GM08714 (cell line): ENCODE measurements around the gene TMEM108.

Experiments
- H3K4me3 ChIP-seq: fragments of 200-500 bp; sonication (Bioruptor generic); 2 replicates; pipeline ENCODE4 v1.5.1; 2014; ENCODE audit warnings: mild to moderate bottlenecking, low read length, inconsistent platforms
- ZNF274 ChIP-seq: IDR thresholded peaks from 2 replicates; pipeline ENCODE4 v1.6.1; 2012; ENCODE audit warnings: mild to moderate bottlenecking, low read depth, low read length

Gene TMEM108

DNA sequence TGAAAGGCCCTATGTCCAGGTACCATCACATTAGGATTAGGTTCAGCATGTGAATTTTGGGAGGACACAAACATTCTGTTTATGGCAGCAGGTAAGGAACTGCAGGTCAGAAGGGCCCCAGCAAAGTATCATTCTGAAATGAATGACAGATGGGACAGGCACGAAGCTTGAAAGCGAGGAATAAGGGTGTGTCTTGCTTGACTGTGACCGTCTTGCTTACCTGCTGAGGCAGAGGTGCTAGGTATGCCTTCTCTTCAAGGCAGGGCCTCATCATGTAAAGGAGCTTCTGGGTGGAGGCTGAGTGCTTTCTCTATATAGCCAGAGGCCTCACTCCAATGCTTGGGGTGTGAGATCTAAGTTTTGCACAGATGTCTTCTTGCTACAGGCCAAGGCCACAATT lies 41.4 kb downstream of the TMEM108 start:
- no peak for TF ChIP-seq ZNF274
- no peak overlapping the region for H3K4me3 ChIP-seq

DNA sequence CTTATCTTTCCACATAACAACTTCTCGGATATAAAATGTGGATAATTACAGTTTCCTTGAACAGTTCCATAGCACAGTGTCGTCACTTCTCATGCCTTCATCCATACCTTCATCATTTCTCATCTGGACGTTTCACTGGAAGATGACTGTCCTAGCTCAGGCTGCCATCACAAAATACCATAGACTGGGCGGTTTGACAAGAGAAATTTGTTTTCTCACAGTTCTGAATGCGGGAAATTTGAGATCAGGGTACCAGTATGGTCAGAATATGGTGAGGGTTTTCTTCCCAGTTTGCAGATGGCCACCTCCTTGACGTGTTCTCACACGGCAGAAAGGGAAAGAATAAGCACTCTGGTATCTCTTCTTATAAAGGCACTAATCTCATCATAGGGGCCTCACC lies 42.8 kb downstream of the TMEM108 start:
- H3K4me3 ChIP-seq, result no peak overlapping the region
- TF ChIP-seq ZNF274, result no peak

DNA sequence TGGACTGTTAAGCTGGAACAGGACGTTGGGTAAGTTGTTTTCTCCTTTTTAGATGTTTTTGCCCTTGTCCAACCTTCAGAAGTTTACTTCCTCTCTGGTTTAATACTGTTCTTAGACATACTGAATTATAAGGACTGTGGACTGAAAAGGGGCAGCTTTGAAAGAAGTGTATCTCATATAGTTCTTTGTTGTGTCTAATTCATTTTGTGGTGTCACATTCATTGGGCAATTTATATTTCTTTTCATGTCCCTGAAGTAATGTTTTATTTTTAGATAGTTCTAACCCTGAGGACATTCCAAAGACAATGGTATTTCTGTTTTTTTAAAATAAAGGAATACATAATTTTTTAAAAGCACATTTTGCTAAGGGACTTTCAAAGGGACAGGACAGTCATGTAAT lies 45.2 kb downstream of the TMEM108 start:
- no peak overlapping the region for H3K4me3 ChIP-seq
- TF ChIP-seq ZNF274, result no peak

DNA sequence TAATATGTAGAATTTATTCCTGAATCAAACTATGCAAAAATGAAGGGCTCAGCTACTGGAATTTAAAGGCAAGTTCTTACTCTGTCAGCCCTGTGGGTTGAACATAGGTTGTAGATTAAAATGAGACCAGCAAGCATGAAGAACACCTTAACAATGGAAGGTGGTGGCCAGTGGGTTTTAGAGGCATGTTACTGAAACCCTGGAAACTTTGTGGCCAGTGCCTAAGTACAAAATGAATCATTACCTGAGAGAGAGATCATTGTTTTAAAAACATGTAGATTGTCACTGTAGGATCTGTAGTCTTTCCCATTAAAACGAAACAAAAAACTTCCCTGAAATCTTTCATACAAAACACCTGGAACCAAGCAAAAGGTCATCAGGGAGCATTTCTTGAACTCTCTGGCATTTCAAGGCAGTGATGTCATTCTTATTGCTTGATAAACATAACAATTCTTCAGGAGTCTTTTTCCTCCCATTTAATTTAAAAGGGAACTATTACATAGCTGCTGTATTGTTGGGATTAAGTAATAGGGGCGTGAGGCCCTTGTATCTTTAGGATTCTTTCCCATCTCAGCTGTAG lies 51.8 kb downstream of the TMEM108 start:
- no peak for TF ChIP-seq ZNF274

DNA sequence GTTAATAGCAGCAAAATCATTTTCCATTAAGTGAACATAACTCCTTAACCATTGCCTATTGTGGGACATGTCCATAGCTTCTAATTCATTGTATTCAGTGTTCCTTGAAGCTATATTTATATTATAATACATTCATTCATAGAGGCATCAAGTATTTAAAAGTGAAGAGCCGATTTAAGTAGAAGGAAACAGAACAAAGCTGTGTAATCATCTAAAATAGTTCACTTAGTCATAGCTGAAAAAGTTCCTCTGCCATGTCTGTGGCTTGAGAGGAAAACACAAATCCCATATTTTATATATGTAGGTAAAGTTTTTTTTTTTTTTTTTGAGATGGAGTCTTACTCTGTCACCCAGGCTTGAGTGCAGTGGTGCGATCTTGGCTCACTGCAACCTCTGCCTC lies 54.5 kb downstream of the TMEM108 start:
- TF ChIP-seq ZNF274, result no peak
- no peak overlapping the region for H3K4me3 ChIP-seq

More for the DNA sequence above, 51.8 kb downstream of the TMEM108 start:
- no peak overlapping the region for H3K4me3 ChIP-seq

DNA sequence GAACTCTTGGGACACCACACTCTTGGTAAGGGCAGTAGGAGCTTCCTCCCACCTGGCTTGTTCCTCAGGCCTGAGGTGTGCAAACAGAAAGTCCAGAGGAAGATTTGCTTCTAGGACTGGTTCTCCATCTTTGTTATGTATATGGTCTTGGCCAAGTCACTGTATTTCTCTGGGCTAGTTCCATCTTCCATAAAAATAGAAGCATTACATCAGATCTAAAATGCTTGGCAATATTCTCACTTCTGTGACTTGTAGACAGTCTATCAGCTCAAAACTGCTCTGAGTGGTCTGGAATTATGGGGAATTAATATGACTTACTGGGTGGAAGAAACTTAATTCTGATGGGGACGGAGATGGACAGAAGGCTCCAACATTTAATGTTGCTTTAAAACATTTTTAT lies 55.2 kb downstream of the TMEM108 start:
- no peak overlapping the region for H3K4me3 ChIP-seq
- TF ChIP-seq ZNF274, result no peak

DNA sequence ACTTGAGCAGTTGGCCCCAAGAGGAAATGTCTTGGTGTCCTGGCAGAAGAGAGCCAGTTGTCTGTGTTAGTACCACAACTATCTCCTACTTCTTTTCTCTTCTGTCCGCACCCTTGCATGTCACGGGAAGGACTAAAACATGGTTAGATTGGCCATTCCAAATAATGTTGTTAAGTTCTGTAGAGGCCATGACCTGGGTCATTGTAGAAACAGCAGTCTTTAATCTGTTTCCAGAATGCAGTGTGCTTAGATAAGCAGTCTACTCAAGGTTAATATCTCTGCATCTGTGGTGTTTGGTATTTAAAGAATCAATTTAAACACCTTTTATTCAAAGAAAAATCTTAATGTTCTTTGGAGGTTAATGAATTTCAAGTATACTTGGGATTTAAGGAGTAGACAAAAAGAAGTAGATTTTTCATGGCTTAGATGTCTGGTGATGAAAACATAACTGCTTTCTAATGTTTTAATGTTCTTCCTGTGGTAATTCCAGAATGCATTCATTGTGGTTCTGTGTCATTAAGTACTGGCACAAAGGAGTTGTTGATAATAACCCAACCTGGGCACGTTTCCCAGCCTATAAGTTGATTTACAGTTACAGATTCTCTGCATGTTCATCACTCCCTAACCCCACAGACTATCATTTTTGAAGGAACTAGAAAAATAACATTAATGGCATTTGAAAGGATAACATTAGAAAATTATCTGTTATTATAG lies 58.9 kb downstream of the TMEM108 start:
- no peak for TF ChIP-seq ZNF274
- H3K4me3 ChIP-seq, result no peak overlapping the region

DNA sequence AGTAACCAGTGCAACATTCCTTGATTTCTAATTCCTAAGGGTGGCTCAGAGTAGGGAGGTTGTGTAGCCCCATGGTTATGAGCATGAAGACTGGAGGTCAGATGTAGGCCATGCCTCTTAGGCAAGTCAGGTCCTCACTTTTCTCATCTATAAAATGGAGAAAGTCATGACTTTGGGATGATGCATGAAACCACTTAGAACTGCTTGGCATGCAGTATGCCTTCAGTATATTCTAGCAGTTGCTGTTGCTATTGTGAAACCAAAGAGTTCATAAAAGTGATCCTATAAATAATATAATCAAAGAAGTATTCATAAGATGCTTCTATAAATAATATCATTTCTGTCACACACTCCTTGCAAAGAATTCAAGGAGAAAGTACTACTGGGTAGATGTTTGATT lies 65.5 kb downstream of the TMEM108 start:
- no peak for TF ChIP-seq ZNF274
- no peak overlapping the region for H3K4me3 ChIP-seq

DNA sequence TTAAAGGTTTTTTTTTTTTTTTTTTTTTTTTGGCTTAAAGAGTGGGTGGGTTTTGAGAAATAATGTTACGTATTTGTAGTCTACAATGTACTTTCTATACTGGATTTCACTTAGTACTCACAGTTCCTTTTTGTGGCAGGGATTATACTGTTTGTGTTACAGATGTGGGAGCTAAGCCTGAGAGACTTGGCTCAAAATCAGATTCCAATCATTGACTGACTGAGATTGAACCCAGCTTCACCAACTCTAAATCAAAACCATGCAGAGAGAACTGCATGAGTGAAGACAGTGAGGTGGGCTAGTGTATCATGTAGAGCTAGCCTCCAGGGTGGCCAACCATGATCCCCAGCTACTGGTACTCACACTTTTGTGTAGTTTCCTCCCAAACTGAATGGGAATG lies 68.0 kb downstream of the TMEM108 start:
- TF ChIP-seq ZNF274, result no peak
- no peak overlapping the region for H3K4me3 ChIP-seq

DNA sequence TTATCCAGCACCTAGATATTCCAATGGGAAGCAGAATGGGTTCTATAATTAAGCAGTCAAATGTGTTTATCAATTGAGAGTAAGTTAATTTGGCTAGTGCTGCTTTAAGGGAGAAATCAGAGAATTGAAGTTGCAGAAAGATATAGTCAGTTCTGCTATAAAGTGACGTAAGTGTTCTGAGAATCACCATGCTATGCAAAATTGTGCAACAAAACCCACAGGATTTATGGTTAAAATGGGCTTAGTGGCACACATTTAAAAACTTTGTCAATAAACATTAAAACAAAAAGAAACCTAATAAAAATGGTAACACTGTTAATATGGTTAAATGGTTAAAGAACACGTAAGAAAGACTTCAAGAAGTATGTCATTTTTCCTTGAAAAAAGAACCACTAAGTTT lies 74.5 kb downstream of the TMEM108 start:
- H3K4me3 ChIP-seq, result no peak overlapping the region
- TF ChIP-seq ZNF274, result no peak

DNA sequence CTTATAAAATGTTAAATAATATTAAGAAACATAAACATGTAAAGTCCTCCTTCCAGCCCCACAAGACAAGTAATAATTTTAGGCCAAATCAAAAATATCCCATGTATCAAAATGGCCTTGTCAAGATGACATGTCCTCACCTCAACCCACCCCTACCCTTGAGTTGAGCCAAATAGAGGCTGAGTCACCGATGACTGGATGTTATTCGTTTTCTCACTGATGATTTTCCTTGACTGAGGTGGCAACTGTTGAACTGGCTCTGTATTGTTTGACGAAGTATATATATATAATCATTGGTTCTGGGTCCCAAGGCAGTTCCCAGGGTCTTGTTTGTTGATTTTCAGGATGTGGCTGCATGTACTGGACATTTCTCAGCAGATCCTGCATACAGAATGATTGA lies 75.3 kb downstream of the TMEM108 start:
- TF ChIP-seq ZNF274, result no peak
- no peak overlapping the region for H3K4me3 ChIP-seq

DNA sequence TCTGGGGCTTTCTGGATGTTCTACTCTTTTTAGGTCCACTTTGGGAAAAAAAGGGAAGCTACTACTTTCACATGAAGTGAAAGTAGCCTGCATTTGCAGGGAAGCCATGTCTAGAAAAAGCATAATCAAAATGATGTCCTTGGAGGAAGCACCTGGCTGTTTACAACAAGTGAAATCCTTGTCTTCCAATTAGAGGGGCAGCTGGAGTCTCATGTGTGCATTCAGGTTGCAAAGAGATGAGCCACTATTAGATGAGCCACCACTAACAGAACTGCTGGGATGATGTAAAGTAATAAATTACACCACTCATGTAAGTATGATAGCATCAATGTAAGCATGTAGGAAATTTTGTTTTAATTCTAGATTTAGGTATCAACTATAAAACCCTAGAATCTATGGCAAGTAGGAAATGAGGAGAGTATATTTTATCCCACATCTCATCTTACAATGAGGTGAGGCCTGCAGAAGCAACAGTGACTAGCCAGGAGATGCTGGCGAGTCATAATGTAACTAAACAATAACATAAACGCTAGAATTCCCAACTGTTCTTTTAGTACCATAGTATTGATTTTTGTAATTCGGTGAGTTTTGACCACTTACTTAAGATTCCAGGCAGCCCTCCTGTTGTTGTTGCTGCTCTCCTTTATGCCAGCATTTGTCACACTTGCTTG lies 75.9 kb downstream of the TMEM108 start:
- no peak overlapping the region for H3K4me3 ChIP-seq
- TF ChIP-seq ZNF274, result no peak

DNA sequence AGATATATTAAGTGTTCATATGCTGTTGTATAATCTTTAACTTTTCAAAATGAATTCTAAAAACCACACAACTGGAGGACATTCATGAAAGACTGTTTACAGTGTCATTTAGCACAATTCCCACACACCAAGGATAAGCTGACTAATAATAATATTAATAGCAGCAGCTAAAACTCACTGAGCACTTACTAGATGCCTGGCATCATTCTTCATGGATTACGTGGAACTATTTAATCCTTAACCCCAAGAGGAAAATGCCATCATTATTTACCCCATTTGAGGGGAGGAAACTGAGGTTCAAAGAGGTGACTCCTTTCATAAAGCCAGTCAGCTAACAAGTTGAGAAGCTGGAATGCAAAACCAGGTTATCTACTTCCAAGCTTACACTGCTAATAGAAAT lies 77.0 kb downstream of the TMEM108 start:
- no peak for TF ChIP-seq ZNF274

DNA sequence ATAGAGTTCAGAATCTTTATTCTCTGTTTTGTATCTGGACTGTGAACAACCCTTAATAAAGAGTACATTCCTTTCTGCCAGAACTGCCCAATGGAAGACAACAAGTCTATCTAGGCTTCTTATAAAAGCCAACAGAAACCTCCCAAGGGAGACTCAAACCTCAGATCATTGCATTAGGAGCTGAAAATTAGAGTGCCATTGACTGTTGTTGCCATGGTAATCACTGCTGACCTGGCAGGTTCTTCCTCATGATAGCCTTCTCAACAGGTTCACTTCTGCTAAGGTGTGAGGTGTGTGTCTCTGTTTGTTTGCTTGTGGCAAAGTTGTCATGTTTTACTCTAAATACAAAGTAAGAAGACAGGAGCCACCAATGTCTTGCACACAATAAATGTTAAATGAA lies 79.2 kb downstream of the TMEM108 start:
- TF ChIP-seq ZNF274, result no peak

More for the DNA sequence above, 77.0 kb downstream of the TMEM108 start:
- no peak overlapping the region for H3K4me3 ChIP-seq

DNA sequence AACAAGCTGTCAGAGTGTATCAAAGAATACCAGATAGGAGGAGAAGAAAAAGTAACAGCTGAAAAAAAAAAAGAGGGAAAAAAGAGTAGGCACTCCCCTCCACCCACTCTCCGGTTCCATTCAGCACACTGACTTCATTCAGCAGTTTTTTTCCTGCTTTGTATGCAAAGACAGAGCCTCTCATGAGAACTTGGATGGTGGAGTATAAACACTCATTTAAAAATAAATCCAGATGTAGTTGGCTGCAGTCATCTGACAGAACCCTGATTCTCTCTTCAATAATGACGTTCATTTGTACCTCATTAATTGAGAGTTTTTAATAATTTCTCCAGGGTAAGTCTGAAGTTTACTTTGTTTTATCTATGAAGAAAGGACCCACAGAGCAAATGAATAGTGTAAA lies 81.0 kb downstream of the TMEM108 start:
- no peak overlapping the region for H3K4me3 ChIP-seq
- no peak for TF ChIP-seq ZNF274

More for the DNA sequence above, 79.2 kb downstream of the TMEM108 start:
- H3K4me3 ChIP-seq, result no peak overlapping the region
